HG03460 (cell line): ENCODE results near the gene OTOG.

ENCODE experiments used
- ATAC-seq: cut with Tn5 transposase; IDR thresholded peaks from one replicate; pipeline ENCODE4 v1.9.1; 2021; ENCODE audit not compliant: unreplicated experiment

OTOG gene

DNA sequence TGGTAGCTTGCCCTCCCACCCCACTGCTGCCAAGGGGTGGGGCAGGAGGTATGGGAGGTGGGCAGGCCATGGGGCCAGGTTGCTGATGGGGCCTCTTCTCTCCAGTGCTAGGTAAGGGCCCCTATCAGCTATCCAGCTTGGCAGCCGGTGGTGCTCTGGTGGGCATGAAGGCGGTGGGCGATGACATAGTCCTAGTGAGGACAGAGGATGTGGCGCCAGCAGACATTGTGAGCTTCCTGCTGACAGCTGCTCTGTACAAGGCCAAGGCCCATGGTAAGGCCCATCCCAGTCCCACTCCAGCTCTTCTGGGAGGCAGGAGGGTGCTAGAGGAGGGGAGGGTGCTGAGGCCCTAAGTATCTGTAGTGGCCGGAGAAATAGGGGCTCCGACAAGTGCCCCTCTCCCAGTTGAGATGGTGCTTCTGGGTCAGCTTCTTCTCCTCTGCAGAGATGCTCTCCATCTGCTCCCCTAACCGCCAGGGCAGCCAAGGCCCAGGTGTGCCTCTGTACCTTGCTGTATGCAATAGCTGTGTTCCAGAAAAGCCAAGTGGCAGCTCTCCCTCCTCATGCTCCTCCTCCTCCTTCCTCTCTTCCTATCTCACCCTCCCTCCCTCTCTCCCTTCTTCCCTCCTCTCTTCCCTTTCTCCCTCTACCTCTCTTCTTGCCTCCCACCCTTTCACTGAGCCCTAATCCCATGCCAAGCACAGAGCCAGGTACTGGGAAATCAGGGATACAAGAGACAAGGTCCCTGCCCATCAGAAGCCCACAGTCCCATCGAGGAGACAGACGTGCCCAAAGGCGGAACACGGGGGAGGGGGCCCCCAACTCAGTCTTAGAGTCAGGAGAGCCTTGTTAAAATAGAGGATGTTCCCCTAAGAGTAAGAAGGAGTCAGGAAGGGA is 55.3 kb downstream of the OTOG start:
- ATAC-seq = no peak

DNA sequence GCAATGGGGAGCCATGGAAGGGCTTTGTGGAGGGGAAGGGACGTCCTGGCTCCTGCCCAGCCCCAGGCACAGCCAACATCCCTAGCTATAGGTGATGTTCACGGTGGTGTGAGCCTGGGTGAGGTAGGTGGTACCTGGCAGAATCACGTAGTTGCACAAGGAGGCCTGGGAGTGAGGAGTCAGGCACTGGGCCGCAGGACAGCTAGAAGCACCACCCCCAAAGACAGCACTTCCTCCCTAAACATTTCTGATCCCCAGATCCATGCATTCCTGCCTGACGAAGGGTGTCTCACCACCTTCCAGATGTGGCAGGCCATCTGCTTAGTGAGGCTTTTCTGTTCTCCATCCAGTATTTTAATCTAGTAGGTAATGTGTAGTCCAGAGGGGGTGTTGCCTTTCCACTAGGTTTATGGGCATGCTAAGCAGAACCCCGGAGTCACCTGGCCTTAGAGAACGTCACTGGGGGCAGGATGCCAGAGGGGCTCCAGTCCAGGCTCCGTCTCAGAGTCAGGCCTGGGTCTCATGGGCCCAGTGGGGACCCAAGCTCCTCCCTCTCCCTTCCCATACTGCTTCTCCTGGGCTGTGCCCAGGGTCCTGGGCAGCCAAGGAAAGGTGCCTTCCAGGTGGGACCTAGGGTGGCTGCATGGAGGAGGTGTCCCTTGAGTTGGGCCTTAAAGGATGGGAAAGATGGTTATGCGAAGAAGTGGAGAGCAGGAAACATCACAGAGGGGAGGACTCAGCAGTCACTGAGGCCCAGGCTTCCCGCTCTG is 56.2 kb downstream of the OTOG start:
- no peak for ATAC-seq

DNA sequence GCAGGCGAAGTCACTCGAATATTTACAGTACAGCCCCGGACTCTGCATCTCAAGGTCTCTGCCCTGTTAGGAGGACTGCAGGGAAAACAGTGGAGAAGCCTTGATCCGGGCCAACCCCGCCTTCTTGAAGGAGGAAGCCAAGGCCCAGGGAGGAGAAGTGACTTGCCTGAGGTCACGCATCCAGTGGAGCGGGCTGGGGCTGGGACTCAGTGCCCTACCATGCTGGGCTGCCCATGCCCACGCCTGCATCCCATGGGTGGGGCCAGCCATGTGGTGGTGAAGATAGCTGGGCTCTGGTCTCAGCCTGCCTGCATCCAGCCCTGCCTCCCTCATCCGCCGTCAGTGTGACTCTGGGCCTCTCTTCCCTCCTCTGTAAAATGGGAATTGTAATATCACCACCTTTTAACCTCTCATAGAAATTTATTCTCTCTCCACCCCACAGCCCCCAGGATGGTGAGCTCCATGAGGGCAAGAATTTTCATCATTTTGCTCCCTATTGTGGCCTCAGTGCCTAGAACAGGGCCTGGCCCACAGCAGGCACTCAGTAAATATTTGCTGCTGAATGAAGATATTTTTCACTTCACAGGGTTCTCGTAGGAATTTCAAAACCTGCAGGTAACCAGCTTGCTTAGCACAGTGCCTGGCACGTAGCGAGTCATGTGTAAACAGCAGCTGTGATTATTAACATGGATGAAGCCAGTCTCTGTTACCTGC is 57.3 kb downstream of the OTOG start:
- ATAC-seq = no peak

DNA sequence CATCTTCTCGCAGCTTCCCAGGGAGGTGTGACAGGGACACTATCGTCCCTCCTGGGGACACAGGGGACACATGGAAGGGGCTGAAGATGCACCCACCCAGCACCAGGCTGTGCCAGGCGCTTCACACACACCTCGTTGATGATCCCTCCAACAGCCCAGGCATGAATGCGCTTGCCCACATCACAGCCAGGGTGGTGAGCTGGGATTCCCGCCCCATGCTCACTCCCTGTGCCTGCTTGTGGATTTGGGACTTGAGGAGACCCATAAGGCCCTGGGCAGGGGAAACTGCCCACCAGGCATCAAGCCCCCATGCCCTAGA is 57.8 kb downstream of the OTOG start:
- ATAC-seq = no peak

DNA sequence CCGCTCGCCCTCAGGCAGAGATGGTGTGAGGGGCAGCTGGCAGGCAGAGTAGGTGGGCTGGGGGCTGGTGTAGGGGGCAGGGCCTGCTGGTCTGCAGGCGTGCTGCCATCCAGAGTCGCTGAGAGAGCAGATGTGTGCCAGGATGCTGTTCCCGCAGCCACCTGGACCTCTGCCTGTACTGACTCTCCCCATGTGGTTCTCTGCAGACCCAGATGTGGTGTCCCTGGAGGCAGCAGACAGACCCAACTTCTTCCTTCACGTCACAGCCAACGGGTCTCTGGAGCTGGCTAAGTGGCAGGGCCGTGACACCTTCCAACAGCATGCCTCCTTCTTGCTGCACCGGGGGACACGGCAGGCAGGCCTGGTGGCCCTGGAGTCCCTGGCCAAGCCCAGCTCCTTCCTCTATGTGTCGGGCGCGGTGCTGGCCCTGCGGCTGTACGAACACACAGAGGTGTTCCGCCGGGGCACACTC is 58.6 kb downstream of the OTOG start:
- ATAC-seq = no peak

DNA sequence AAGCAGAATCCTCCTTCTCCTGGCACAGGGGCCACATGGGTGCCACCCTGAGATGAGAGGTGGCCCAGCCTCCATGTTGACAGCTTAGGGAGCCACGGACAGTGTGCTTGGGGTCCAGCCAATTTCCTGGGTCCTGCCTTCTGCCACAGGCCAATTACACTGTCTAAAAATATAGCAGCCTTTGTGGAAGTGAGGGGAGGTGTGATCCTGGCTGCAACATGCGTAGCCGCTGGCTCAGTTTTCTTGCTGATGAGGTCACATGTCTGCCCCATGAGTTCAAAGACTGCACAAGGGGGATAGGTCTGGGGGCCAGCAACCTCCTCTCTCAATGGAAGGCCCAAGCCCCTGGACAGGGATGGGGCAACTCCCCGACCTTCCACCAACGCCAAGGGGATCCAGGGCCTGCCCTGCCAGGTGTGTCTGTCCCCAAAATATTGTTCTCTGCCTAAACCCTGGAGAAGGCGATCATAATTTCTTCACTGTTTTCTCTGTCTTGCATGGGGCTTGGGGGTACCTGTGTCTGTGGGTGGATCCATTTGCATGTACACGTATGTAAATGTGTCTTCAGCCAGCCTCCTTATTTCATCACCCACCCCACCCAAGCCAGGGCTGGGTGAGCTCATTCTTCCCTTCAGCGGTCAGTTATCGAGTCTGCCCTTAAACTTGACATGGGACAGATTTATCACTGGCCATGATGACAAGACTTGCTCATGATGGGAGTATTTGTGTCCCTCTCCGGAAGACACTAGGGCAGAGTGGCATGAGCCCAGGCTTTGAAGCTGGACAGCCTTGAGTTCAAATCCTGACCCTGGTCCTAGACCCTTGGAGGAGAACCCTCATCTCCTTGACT is 59.4 kb downstream of the OTOG start:
- no peak for ATAC-seq

DNA sequence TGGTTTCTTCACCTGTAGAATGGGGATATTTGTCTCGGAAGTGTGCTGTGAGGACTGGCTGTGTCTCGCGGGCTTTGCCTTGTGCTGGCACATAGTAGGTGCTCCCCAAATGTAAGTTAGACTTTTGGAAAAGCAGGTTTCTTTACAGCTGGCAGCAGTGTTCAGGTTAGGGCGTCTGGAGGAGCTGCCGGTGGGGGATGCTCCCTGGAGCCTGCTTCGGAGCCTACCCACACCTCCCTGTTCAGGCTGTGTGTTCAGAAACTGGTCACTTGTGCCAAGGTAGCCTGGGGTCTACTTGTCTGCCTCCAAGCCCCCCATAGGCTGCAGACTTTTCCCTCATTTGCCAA is 60.0 kb downstream of the OTOG start:
- ATAC-seq = no peak

DNA sequence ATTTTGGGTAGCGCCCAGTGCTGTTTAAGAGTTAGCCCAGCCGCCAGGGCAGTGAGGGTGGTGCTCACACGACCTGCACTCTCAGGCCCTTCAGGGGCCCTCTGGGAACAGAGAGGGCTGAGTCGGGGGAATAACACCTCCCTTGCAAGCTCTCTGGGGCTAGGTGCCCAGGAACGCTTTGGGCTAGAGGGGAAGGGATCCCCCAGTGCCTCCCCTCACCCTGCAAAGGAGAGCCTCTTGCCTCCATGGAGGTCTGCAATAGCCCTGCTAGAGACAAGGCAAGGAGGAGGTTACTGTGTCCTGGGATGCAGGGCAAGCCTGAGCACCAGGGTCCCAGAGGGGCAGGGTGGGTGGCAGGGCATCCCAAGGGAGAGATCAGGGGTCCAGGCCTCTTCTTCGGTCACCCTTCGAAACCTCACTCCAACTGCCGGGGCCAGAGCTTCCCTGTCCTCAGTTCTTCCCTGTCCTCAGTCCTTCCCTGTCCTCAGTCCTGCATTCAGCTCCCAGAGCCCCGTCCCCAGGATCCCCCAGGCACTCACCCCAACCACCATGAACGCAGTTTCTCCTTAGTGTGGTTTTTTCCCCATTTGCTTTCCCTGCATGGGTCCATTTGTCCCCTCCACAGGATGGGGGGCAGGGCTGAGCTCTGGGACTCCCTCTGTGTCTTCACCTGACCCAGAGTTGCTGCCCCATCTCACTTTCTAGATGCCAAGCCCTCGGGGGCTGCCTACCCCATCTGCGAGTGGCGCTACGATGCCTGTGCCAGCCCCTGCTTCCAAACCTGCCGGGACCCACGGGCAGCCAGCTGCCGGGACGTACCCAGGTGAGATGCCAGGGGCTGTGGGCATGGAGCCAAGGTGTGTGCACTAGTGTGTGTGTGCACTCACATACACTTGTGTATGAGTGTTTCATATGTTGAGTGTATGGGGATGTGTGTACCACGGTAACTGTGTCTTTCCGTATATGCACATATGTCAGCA is 60.8 kb downstream of the OTOG start:
- ATAC-seq = no peak

DNA sequence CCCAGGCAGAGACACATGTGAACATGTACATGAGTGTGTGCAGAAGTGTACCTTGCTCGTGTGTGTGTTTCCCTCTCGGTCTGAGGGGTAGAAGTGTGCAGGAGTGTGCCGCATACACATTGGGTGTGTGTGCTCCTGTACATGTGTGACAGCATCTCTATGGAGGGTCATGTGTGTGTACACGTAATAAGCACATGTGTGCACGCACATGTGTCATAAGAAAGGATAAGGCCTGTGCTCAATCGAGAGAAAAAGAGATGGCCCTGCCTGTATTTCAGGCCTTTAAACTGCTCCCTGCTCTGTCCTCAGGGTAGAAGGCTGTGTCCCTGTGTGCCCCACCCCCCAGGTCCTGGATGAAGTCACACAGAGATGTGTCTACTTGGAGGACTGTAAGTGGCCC is 61.8 kb downstream of the OTOG start:
- ATAC-seq = no peak

DNA sequence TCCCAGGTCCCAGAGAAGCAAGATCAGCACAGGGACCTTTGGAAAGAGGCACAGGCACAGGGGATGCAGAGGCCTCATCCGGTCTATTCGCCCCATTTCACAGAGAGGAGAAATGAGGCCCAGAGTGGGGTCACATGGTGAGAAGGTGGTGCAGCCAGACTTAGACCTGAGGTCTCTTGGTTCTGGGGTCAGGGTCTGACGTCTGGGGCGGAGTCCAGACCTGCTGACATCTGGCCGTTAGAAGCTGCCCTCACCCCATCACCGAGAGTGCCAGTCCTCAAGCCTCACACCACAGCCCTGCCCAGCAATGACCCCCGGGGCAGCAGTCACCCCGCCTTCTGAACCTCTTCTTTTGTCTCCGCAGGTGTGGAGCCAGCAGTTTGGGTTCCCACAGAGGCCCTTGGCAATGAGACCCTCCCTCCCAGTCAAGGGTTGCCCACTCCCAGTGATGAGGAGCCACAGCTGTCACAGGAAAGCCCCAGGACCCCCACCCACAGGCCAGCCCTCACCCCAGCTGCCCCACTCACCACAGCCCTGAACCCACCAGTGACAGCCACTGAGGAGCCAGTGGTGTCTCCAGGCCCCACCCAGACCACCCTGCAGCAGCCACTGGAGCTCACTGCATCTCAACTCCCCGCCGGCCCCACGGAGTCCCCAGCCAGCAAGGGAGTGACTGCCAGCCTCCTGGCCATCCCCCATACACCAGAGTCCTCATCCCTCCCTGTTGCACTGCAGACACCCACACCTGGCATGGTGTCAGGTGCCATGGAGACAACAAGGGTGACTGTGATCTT is 62.4 kb downstream of the OTOG start:
- ATAC-seq = no peak

DNA sequence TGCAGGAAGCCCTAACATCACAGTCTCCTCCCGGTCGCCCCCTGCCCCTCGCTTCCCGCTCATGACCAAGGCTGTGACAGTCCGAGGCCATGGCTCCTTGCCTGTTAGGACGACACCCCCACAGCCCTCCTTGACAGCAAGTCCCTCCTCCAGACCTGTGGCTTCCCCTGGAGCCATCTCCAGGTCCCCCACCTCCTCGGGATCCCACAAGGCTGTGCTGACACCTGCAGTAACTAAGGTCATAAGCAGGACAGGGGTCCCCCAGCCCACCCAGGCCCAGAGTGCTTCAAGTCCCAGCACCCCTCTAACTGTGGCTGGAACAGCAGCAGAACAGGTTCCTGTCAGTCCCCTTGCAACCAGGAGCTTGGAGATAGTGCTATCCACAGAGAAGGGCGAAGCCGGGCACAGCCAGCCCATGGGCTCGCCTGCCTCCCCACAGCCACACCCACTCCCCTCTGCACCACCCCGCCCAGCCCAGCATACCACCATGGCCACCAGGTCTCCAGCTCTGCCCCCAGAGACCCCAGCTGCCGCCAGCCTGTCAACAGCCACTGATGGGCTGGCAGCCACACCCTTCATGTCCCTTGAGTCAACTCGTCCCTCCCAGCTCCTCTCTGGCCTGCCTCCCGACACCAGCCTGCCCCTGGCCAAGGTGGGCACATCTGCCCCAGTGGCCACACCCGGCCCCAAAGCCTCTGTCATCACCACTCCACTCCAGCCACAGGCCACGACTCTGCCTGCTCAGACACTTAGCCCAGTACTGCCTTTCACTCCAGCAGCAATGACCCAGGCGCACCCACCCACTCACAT is 63.2 kb downstream of the OTOG start:
- ATAC-seq = no peak

DNA sequence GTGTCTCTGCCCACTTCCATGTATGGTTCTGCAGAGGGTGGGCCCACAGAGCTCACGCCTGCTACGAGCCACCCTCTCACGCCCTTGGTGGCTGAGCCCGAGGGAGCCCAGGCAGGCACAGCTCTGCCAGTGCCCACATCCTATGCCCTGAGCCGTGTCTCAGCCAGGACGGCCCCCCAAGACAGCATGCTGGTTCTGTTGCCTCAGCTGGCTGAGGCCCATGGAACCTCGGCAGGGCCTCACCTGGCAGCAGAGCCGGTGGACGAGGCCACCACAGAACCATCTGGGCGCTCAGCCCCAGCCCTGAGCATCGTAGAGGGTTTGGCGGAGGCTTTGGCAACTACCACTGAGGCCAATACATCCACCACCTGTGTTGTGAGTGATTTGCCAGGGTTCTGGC is 64.0 kb downstream of the OTOG start:
- ATAC-seq = no peak

DNA sequence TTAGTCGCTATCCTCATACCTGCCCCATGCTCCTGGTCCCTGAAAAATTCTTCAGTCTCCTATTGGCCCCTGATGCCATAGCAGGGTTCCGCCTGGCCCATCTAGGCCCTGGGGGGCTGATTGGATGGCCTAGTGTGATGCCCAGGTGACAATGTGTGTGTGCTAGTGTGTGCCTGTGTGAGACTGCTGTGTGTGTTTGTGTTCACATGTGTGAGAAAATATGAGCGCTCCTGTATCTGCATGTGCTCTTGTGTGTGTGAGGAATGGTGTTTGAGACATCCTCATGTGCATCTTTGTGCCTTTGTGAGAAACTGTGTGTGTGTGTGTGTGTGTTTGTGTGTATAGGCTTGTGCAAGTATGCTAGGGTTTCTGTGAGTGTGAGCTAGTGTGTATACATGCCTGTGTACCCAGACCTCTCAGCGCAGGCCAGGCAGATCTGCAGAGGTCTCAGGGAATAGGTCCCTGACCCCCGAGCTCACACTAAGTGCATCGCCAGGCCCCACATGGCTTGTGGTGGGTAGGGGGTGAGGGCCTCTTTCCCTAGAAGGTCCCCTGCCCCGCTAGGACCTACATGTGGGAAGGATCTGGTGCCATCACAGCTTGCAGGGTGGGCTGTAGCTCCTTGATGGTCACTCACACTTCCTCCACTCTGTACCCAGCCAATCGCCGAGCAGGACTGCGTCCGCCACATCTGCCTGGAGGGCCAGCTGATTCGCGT is 64.6 kb downstream of the OTOG start:
- ATAC-seq = no peak

DNA sequence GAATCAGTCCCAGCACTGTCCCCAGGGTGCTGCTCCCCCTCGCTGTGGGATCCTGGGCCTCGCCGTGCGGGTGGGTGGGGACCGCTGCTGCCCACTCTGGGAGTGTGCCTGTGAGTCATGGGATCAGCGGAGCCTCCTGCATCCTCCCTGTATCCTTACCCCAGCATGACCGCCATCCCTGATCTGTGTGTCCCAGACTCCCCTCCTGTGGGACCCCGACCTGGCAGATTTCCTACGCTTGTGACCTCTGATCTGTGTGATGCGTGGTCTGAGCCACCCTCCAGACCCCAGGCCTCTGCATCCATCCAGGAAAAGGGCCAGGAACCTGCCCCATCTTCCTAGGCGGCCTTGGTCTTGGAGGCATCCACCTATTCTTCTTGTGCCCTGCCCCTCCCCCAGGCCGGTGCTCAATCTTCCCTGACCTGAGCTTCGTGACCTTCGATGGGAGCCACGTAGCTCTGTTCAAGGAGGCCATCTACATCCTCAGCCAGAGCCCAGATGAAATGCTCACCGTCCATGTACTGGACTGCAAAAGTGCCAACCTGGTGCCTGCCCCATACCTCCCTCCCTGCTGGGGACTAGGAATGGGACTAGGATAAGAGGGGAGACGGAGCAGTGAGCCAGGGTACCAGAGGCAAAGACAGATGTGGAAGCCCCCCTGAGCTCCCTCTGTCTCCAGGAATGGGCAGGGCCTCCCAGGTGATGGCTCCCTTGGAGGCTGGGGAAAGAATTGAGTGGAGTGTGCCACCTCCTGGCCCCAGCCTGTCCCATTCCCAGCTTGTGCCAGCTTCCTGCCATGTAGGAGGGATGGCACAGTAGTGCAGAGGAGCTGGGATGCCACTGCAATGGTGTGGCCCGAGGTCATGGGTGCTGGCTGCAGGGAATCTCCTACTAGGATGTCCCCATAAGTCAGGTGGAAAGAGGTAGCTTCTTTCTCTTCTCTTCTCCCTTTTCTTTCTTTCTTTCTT is 65.4 kb downstream of the OTOG start:
- ATAC-seq = no peak

DNA sequence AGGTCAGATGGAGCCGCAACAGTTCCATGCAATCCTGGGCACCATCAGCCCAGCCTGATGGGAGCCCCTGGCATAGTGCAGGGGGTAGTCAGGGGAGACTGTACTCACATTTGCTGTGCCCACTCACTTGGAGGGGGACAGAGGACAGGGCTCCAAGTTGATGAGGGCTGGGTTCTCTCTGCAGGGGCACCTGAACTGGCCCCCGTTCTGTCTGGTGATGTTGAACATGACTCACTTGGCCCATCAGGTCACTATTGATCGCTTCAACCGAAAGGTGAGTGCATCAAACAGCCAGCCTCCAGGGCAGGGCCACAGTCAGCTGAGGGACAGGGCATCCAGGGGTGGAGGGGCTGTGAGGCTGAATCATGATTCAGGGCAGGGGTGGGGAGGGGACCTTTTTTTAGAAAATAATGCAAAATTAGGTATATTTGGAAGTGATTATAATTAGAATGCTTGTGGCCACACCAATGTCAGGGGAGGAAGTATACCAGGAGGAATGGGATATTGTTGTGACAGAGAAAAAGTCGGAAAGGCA is 66.4 kb downstream of the OTOG start:
- ATAC-seq = no peak

DNA sequence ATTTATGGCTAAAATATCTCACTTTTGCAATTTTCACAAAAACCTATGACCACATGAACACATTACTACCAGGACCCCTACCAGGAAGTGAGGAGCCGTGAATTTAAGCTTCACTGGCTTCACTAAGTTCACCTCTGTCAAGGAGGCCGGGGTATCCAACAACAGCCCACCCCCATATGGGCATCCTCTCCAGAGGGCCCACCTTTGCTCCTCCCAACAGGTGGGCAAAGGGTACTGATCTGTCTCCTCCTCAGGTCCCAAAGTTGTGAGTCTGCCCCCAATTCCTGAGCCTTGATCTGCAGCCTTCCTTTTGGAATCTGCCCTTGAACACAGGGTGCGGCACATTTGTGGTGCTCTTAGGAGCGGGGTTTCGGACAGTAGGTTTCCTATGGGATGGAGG is 66.9 kb downstream of the OTOG start:
- ATAC-seq = no peak
